Spleen (tissue), 11 donors: ENCODE data around the gene TTC7B. TPM values are rescaled to one million over a fixed set of nuclear protein-coding genes. Genes with fewer than 3 reads are reported as not detected.

Experiments
- DNase-seq: peaks from one replicate; pipeline ENCODE4 v3.0.0-alpha.2; 2020
- H3K27ac ChIP-seq, 8 donors: fragments of 200-600 bp; sonication (generic) in 7 of 8; 1 replicate in 4 of 8; 2 replicates in 4 of 8; pipeline versions ENCODE4 v1.5.0 to v1.8.0; 2016 to 2021; ENCODE audit warnings: inconsistent platforms in 4 of 8, mild to moderate bottlenecking in 4 of 8, moderate library complexity in 1 of 8
- H3K27me3 ChIP-seq, 7 donors: fragments of 200-600 bp; sonication (generic) in 6 of 7; replicated peaks in 1 of 7; 1 replicate in 4 of 7; 2 replicates in 3 of 7; pipeline versions ENCODE4 v1.5.0 to v1.8.0; 2016 to 2021; ENCODE audit warnings: inconsistent platforms in 3 of 7, mild to moderate bottlenecking in 1 of 7
- H3K36me3 ChIP-seq, 6 donors: fragments of 200-600 bp; sonication (generic) in 5 of 6; 1 replicate in 4 of 6; 2 replicates in 2 of 6; pipeline versions ENCODE4 v1.5.0 to v1.8.0; 2016 to 2021; ENCODE audit warnings: inconsistent platforms in 2 of 6
- H3K4me1 ChIP-seq, 6 donors: fragments of 200-600 bp; sonication (generic) in 5 of 6; 1 replicate in 3 of 6; 2 replicates in 3 of 6; pipeline versions ENCODE4 v1.5.0 to v1.8.0; 2016 to 2021; ENCODE audit warnings: inconsistent platforms in 3 of 6
- H3K4me3 ChIP-seq, 8 donors: fragments of 200-600 bp; sonication (generic) in 7 of 8; 1 replicate in 4 of 8; 2 replicates in 4 of 8; pipeline versions ENCODE4 v1.5.0 to v1.8.0; 2016 to 2021; ENCODE audit warnings: inconsistent platforms in 4 of 8, mild to moderate bottlenecking in 4 of 8, moderate library complexity in 2 of 8
- H3K9me3 ChIP-seq, 8 donors: fragments of 200-600 bp; sonication (generic) in 7 of 8; 1 replicate in 4 of 8; 2 replicates in 4 of 8; pipeline versions ENCODE4 v1.5.0 to v1.8.0; 2016 to 2021; ENCODE audit warnings: inconsistent platforms in 4 of 8
- CTCF ChIP-seq, 11 experiments: fragments of 200-600 bp in 7 of 11; fragments of 450-650 bp in 4 of 11; sonication (generic) in 4 of 11; IDR thresholded peaks in 8 of 11; conservative IDR thresholded peaks in 3 of 11; 1 replicate in 7 of 11; 2 replicates in 4 of 11; pipeline versions ENCODE4 v1.4.0 to v1.8.0; 2016 to 2021; ENCODE audit warnings: antibody characterized with exemption in 11 of 11, inconsistent platforms in 4 of 11, mild to moderate bottlenecking in 1 of 11
- POLR2A ChIP-seq, 3 donors: fragments of 450-650 bp; IDR thresholded peaks; one replicate each; pipeline ENCODE4 v1.5.1; 2017; ENCODE audit warnings: antibody characterized with exemption in 3 of 3, mild to moderate bottlenecking in 1 of 3
- POLR2AphosphoS5 ChIP-seq, 3 donors: sonication (generic); formaldehyde crosslinking; IDR thresholded peaks; one replicate each; pipeline ENCODE4 v1.5.1; 2017; ENCODE audit warnings: antibody characterized with exemption in 3 of 3
- WGBS, 5 donors: extraction: QIAGEN DNeasy Blood & Tissue Kit in 3 of 5; methylation state at CpG; one replicate each; pipeline versions ENCODE4 v1.1.5 to v1.1.7; 2013 to 2018; 5-methylcytosine and 5-hydroxymethylcytosine counted together
- intact Hi-C: fragments of 100-400 bp; cut with DNase I; formaldehyde crosslinking; loops from one replicate; pipeline ENCODE4 v1.15.0; 2023; ENCODE audit warnings: low total_unique reads
- polyA plus RNA-seq, 3 donors: library from polyadenylated mRNA; stranded (reverse); fragments of 200-250 nt; gene quantifications; one replicate each; pipeline ENCODE4 v1.2.1, GENCODE V29; 2013
- total RNA-seq, 7 donors: library from RNA; depleted of rRNA in 3 of 7; stranded (reverse); fragments of >200 nt in 3 of 7; fragmentation: NEBNext Ultra II Directional in 4 of 7; extraction: Animal tissue kit (Norgen Biotek cat#: 25700) in 4 of 7; gene quantifications; one replicate each; pipeline versions ENCODE4 v1.1.0 to v1.2.1, GENCODE V29; 2016 to 2021
- donor health status: healthy with polysubstance abuse.
- donor health status: DM: no; HTN: no; CAD: no; lungs with moderate emphysema.
- donor health status: DM: no; HTN: no; CAD: no.
- donor health status: Bipolar disorder and iron deficiency.
- donor health status: healthy.
- donor health status: DM: no; HTN: no; CAD: no.
- donor health status: DM: yes; HTN: yes; CAD: no.

The TTC7B gene
- total and polyA plus RNA-seq, 10 donors = 6.6 to 98.4 (median 62.6) TPM

- no peak for DNase-seq
- no peaks in the 10 kb centered on the region for H3K36me3 ChIP-seq
- intact Hi-C loops = no loop called here
- TF ChIP-seq CTCF (IDR thresholded peaks at IDR 0.05 in 8 of 11, conservative IDR thresholded peaks at IDR 0.05 in 3 of 11) (no peak), POLR2A (IDR thresholded peaks at IDR 0.05) (no peak), POLR2AphosphoS5 (IDR thresholded peaks at IDR 0.05) (no peak)
- 55 to 73% (median 63%) methylated on average over 16 of the region's 16 CpGs for whole genome bisulfite sequencing, 5 donors
- H3K4me3 ChIP-seq = no peak overlapping the region
- peak overlapping the region in 7 of 8 donors; percentile 15 to 76 (median 51) for H3K27ac ChIP-seq
- H3K4me1 ChIP-seq = peaks cover 8 to 54% (median 37%) of the 10 kb centered on the region in 6 donors
- H3K27me3 ChIP-seq = no peaks in the 10 kb centered on the region
- no peaks in the 10 kb centered on the region for H3K9me3 ChIP-seq
These were observed 115.1 kb downstream of the TTC7B start for GRCh38 chr14:90700933-90701776.

DNA sequence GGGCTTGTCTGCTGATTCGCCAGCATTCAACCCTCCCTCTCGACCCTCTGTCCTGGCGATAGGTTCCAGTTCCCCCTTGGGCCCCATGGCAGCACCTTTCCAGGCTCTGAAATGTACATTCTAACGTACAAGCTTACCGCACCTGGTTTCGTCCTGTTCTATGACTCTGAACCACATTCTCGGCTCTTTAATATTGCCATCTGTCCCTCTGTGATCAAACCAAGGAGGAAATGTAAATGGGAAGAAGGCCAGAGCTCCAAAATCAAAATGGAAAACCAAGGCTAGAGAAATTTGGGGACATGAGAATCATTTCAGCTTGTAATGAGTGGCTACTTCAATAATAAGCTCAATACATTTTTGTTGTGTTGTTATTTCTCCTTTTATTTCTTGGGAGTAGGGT lies 117.2 kb downstream of the TTC7B start:
- Histone ChIP-seq H3K4me3 (no peak overlapping the region), H3K4me1 (peaks cover 8 to 54% (median 37%) of the 10 kb centered on the region in 6 donors), H3K9me3 (no peaks in the 10 kb centered on the region), H3K27me3 (no peaks in the 10 kb centered on the region), H3K36me3 (no peaks in the 10 kb centered on the region), H3K27ac (peak overlapping the region in 4 of 8 donors; percentile 27 to 64 (median 56))
- no peak for DNase-seq
- intact Hi-C loops = loop anchor here (5.0 kb wide), 2 partner anchors 302 to 397 kb away; partner anchors contain the start of gene CALM1
- 73 to 86% (median 80%) methylated on average over 7 of the region's 7 CpGs for WGBS, 5 donors
- TF ChIP-seq POLR2A (IDR thresholded peaks at IDR 0.05) (no peak), POLR2AphosphoS5 (IDR thresholded peaks at IDR 0.05) (no peak), CTCF (IDR thresholded peaks at IDR 0.05 in 8 of 11, conservative IDR thresholded peaks at IDR 0.05 in 3 of 11) (no peak)

- peaks cover 8 to 48% (median 37%) of the 10 kb centered on the region in 6 donors for H3K4me1 ChIP-seq
- TF ChIP-seq POLR2AphosphoS5 (IDR thresholded peaks at IDR 0.05) = peak in 2 of 3 donors; percentile 58 to 67
- TF ChIP-seq CTCF (IDR thresholded peaks at IDR 0.05 in 8 of 11, conservative IDR thresholded peaks at IDR 0.05 in 3 of 11) = no peak
- H3K27ac ChIP-seq = peak overlapping the region in 4 of 8 donors; percentile 27 to 64 (median 56)
These were observed 117.8 kb downstream of the TTC7B start for GRCh38 chr14:90698379-90698869.

More at GRCh38 chr14:90698379-90698869, 117.8 kb downstream of the TTC7B start:
- DNase-seq = no peak
- intact Hi-C loops = loop anchor here (5.0 kb wide), 2 partner anchors 301 to 396 kb away; partner anchors contain the start of gene CALM1
- H3K27me3 ChIP-seq = no peaks in the 10 kb centered on the region
- H3K4me3 ChIP-seq = no peak overlapping the region
- WGBS, 5 donors = 34 to 58% (median 46%) methylated on average over 7 of the region's 7 CpGs
- no peaks in the 10 kb centered on the region for H3K36me3 ChIP-seq
- no peaks in the 10 kb centered on the region for H3K9me3 ChIP-seq
